GM12891 (cell line): ENCODE data around the gene DPP10.

Source experiments
- DNase-seq: peaks from one replicate; pipeline ENCODE4 v3.0.0; 2011; ENCODE audit warnings: low spot score; ENCODE audit not compliant: insufficient read length
- FAIRE-seq: peaks from 2 replicates; lab custom pipeline; 2011; peaks lifted over from hg19 to GRCh38; lab: Jason Lieb, UNC
- PAX5 ChIP-seq: IDR thresholded peaks from 2 replicates; pipeline ENCODE4 v1.6.1; 2011; ENCODE audit warnings: low read length, moderate library complexity, mild to moderate bottlenecking; ENCODE audit not compliant: insufficient read depth, severe bottlenecking
- POLR2A ChIP-seq: IDR thresholded peaks from 2 replicates; pipeline ENCODE4 v1.6.1; 2011; ENCODE audit warnings: low read depth, low read length, control low read depth
- POLR2AphosphoS5 ChIP-seq: IDR thresholded peaks from 2 replicates; pipeline ENCODE4 v1.6.1; 2011; ENCODE audit warnings: low read depth, low read length, control low read depth
- POU2F2 ChIP-seq: IDR thresholded peaks from 2 replicates; pipeline ENCODE4 v1.6.1; 2011; ENCODE audit warnings: low read depth, mild to moderate bottlenecking, control low read depth, low read length, moderate library complexity
- SPI1 ChIP-seq: IDR thresholded peaks from 2 replicates; pipeline ENCODE4 v1.6.1; 2011; ENCODE audit warnings: low read depth, low read length, control low read depth
- TAF1 ChIP-seq: IDR thresholded peaks from 2 replicates; pipeline ENCODE4 v1.6.1; 2011; ENCODE audit warnings: low read depth, low read length, control low read depth

DPP10 gene

DNA sequence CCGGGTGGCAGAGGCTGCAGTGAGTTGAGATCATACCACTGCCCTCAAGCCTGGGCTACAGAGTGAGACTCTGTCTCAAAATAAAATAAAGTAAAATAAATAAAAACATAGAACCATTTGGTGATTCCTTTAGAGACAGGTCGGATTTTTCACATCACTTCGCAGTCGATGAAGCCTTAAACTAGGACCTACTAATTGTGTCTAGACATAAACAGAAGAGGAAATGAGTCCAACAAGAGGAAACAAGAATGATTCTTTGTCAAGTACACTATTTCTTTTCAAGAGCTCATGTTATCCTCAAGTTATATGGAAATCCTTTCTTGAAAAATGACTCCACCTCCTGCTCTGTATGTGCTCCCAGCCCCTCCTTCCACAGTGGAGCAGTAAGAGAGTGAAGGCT is 758.9 kb downstream of the DPP10 start:
- FAIRE-seq (no peak), DNase-seq (no peak)
- no peak for TF ChIP-seq SPI1
- TF ChIP-seq POU2F2, result no peak
- no peak for TF ChIP-seq POLR2A
- no peak for TF ChIP-seq POLR2AphosphoS5
- TF ChIP-seq TAF1, result no peak
- no peak for TF ChIP-seq PAX5

DNA sequence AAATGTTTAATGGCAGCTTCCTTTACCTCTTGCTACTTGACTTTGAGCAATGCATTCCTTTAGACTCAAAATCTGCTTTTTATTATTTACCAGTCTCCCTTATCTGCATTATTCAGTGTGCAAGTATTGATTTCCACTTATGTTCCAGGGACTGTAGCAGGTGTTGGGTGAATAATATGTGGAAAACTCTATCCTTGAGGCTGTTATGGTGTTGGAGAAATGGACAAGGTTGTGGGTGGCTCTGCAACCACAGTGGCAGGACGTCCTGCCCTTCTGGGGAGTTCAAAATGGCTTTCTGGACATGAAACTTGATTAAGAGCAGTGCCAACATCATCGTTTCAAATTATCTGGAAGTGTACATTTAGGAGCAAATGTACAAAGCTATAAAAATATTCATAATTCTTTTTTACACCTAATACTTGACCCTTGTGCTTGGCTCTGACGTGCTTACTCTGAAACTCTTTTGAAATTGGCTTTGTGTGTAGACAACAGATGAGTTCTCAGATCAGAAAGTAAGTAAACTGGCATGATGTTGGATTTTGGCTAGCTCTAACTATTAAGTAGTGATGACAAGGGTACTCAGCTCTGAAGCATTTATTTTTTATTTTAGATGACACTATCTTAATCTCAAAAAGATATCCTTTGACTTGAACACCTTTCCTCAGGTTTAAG is 766.2 kb downstream of the DPP10 start:
- TF ChIP-seq PAX5 (no peak), TAF1 (no peak), POU2F2 (no peak), POLR2AphosphoS5 (no peak), POLR2A (no peak), SPI1 (no peak)
- no peak for DNase-seq
- no peak for FAIRE-seq

DNA sequence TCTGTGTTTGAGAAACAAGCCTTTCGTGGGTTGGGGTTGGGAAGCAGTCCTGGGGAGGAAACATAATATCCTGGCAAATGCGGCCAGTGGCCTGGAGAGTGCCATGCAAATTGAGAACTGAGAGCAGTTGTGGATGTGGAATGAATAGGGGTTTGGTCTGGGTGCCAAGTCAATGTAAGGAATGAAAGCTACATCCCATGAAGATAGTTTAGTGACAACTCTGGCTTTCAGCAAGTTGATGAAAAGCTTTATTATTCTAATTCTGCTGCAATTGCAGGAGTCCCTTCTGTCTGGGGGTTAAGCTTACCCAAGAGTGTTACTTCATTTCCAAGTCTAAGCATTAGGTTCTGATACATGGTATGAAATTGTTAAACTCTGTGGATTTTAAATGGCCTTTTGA is 771.6 kb downstream of the DPP10 start:
- FAIRE-seq, result no peak
- no peak for TF ChIP-seq TAF1
- TF ChIP-seq PAX5, result no peak
- no peak for TF ChIP-seq POLR2A
- TF ChIP-seq POLR2AphosphoS5, result no peak
- no peak for TF ChIP-seq SPI1
- no peak for TF ChIP-seq POU2F2
- DNase-seq, result no peak

DNA sequence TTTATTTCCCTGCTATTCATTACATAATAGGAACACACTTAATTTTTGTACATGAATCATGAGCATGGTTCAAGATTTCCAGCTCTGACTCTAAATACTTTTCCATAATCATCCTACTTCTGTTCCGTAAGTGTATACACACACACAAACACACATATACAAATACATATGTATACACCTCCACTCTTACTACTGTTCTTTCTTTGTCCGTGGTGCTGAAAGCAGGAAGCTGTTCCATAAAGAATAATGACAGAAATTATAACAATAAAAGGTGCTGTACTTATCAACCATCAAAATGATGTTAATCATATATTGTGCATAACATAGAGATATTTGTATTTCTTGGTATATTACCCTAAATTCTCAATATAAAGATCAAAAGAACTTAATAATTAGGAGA is 776.9 kb downstream of the DPP10 start:
- TF ChIP-seq PAX5, result no peak
- no peak for FAIRE-seq
- DNase-seq, result no peak

DNA sequence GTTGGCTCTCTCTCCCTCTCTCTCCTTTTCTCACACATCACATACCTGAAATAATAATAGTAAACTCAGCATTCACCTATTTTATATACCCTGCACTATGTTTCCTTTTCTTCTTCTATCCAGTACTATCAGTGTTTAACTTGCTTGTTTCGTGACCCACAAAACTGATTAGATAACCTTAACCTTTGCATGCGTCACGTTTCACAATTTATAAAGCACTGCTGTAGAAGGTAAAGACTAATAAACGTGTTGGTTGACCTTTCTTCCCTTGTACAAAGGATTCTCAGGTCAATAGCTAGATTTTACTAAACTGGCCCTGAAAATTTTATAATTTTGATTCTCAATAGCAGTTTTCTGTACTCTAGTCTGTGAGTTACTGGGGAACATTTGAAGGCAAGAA is 791.7 kb downstream of the DPP10 start:
- FAIRE-seq (no peak), DNase-seq (no peak)
- TF ChIP-seq POU2F2 (no peak), TAF1 (no peak), POLR2AphosphoS5 (no peak), PAX5 (no peak), POLR2A (no peak), SPI1 (no peak)

DNA sequence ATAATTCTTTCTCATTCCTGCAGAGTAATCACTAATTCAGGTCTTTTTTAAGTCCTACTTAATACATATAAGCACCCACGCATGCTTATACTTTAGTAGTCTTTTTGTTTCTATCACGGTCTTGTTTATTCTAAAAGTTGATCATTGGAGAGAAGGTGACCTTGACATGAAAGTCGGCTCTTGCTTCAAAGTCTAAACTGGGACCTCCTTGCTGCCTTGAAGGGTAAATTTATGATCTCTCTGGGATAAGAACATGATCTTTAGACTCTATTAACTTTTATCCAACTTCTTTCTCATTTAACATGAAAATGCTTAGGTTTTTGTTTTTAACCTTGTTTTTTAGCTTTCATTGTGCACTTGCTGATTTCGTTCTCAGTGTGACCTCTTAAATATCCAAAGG is 792.3 kb downstream of the DPP10 start:
- DNase-seq (no peak), FAIRE-seq (no peak)
- TF ChIP-seq POU2F2 (no peak), POLR2A (no peak), TAF1 (no peak), POLR2AphosphoS5 (no peak), SPI1 (no peak), PAX5 (no peak)

DNA sequence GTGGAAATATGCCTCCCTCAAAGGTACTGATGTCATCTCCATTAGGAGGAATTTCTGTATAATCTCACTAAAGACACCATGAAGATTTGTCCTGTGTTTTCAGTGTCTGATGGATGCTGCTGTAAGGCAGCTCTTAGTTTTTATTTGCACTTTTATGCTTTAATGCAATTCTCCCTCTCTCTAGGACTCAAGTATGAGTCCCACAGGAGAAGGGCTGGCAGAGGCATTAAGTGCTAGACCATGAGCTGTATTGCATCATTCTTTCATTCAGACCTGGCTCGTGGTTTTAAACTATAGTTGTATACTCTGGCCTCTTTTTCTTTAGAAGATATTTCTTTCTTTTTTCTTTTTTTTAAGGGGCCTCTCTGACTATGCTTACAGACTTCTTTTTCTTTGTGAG is 805.6 kb downstream of the DPP10 start:
- TF ChIP-seq SPI1, result no peak
- no peak for TF ChIP-seq TAF1
- TF ChIP-seq PAX5, result no peak
- TF ChIP-seq POLR2A, result no peak
- no peak for TF ChIP-seq POU2F2
- TF ChIP-seq POLR2AphosphoS5, result no peak
- FAIRE-seq, result no peak
- no peak for DNase-seq

DNA sequence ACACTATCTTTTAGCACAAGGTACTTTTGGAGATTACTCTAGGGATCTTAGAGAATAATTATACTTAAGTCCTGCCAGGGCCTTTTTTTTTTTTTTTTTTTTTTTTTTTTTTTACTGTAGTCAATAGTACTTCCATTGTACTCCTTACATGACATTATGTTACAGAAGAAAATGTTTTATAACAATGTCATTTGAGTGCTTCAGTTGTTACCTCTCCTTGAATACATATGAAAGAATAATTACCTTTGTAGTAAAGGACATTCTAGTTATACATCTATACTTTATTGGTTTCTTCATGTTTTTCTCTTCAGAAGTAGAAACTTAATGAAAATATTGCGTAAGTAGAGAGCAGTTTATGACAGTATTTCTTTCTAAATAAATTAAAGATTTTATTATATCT is 834.9 kb downstream of the DPP10 start:
- TF ChIP-seq TAF1, result no peak
- TF ChIP-seq POLR2A, result no peak
- no peak for TF ChIP-seq POU2F2
- TF ChIP-seq SPI1, result no peak
- no peak for TF ChIP-seq PAX5
- no peak for TF ChIP-seq POLR2AphosphoS5
- DNase-seq, result no peak
- no peak for FAIRE-seq

DNA sequence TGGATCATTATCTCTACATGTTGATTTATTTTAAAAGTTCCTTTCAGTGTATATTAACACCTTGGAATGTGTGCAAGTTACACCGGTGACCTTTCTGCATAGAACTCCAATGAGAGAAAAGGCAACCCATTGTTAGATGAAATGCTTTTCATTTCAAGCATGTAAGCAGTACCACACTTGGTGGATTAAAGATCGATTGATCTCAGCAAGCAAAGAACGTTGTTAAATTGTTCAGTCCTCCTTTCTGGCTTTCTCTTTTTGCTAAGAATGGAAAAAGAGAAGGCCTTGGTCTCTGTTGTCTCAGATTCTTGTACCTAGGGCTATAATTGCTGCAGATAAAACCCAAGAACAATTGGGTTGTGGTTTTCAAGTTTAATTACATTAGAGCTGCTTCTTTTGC is 843.0 kb downstream of the DPP10 start:
- DNase-seq, result no peak
- no peak for FAIRE-seq
- no peak for TF ChIP-seq POU2F2
- no peak for TF ChIP-seq POLR2AphosphoS5
- TF ChIP-seq POLR2A, result no peak
- no peak for TF ChIP-seq SPI1
- no peak for TF ChIP-seq TAF1
- TF ChIP-seq PAX5, result no peak

DNA sequence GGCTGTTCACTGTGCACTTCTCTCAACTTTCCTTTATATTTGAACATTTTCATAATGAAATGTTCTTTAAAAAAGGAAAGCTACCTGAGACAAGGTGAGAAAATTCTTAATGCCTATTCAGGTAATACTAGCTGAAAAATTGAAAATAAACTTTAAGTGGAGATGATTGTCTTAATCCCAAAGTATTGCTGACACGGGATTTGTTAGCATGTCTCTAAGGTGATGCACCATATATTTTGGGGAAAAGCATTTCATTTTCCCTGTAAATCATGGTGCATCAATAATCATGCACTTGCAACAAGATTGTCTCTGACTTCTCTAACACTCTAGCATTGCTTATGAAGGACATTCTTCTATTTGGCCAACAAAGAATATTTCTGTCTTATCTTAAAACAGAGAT is 848.0 kb downstream of the DPP10 start:
- TF ChIP-seq POLR2AphosphoS5, result no peak
- DNase-seq (no peak), FAIRE-seq (no peak)

DNA sequence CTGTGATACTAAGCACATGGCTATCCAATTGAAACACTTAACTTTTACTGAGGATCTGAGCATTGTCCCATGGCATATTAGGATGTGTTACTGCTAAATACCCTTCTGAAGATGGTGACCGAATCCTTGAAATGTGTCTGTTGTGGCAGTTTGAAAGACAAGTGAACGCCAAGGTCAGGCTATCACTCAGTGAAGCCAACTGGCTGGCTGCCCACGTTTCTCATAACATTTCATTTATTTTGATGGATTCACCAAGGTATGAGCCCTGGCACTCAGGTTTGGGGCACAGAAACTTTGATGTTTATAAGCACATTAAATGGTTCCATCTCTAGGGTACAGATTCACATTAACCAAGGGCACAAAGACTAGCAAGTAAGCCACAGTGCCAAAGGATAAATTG is 850.3 kb downstream of the DPP10 start:
- FAIRE-seq (no peak), DNase-seq (no peak)
- TF ChIP-seq POU2F2 (no peak), POLR2AphosphoS5 (no peak), POLR2A (no peak), SPI1 (no peak), PAX5 (no peak), TAF1 (no peak)

DNA sequence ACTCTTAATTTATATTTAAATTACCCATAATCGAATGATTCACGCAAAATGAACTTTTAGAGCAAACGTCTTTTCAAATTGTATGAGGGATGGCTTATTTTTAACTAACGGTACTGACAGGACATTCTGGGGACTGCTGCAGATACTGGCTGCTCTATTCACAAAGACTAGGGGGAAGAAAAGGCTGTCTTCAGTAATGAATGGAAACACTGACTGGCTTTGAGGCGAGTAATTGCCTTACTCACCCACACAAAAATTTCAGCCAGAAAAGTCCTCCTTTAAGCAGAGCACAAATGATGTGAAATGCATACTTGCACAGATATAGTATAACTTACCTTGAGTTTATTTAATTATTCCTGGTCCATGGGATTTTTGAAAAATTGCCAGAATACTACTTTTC is 852.6 kb downstream of the DPP10 start:
- DNase-seq, result no peak
- TF ChIP-seq POLR2A, result no peak
- TF ChIP-seq PAX5, result no peak
- TF ChIP-seq POU2F2, result no peak
- TF ChIP-seq POLR2AphosphoS5, result no peak
- TF ChIP-seq SPI1, result no peak
- no peak for TF ChIP-seq TAF1
- FAIRE-seq, result no peak
